Amniotic epithelial cell (primary cell): ENCODE results near the gene DUSP11.
"Not testable (repeated sequence)": the region's sequence is repeated elsewhere in the genome, so short reads cannot be mapped to it uniquely, and the experiment has no call there.

ENCODE experiments used
- DNase-seq: peaks from one replicate; pipeline ENCODE4 v3.0.0-alpha.2; 2010; ENCODE audit warnings: low read depth

The DUSP11 gene

DNA sequence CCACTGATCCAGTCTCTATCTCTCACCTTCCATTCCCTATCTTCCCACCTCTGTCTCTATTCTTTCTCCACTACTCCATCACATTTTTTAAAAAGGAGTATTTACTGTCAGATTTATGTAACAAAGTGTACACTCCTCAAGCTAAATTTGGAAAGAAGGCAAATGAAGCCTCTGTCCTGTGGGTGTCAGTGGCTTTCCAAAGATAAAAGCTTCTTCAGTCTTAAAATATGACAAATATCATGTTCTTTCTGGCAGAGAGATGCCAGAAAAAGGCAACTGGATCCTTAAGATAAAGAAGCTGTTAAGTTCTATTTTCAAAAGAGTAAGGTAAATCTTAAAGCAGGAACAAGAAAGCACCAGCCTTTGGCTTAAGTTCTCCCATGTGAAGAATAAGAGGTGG is 7.1 kb downstream of the DUSP11 start:
- DNase-seq: no peak

DNA sequence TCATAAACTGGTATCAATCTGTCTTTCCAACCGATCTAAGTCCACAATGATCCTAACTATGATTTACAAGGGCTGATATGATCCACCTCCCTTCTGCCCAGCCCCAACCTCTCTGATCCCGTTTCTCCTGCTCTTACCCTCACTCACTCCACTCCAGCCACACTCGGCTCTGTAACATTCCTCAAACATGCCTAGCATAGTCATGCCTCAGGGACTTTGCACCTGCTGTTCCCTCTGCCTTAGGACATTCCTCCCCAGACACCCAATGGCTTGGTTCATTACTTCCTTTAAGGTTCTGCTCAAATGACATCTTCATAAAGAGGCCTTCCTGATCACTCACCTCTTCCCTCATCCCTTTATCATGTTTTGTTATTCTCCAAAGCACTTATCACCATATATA is 9.2 kb downstream of the DUSP11 start:
- DNase-seq: no peak

- no peak for DNase-seq
These were observed 12.9 kb downstream of the DUSP11 start for GRCh38 chr2:73766994-73767393.

- no peak for DNase-seq
These were observed 13.6 kb downstream of the DUSP11 start for GRCh38 chr2:73766349-73766748.

GRCh38 chr2:73764945-73765344 is 15.0 kb downstream of the DUSP11 start:
- no peak for DNase-seq

GRCh38 chr2:73762571-73762970 is 17.3 kb downstream of the DUSP11 start:
- no peak for DNase-seq

- DNase-seq: no peak
These were observed 20.0 kb downstream of the DUSP11 start for GRCh38 chr2:73759904-73760303.

DNA sequence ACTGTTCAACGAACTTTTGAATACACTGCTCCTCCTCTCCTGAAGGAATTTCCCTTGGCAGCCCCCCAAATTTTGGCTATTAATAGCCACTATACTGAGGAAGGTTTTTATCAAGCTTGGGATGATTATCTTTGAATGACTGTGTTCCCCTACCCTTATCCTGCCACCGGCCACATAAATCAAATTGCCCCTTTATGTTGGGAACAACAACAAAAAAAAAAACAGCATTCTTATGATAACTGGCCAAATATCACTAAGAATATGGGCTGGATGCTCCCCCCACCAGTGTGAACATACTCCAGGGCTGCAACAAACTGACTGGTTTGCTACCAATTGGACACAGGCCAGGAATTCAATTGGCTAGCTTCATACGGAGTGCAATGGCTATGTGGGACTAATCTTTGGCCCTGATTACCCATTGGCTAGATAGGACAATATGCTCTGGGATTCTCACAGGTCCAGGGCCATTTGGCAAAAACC is 20.6 kb downstream of the DUSP11 start:
- DNase-seq: no peak

DNA sequence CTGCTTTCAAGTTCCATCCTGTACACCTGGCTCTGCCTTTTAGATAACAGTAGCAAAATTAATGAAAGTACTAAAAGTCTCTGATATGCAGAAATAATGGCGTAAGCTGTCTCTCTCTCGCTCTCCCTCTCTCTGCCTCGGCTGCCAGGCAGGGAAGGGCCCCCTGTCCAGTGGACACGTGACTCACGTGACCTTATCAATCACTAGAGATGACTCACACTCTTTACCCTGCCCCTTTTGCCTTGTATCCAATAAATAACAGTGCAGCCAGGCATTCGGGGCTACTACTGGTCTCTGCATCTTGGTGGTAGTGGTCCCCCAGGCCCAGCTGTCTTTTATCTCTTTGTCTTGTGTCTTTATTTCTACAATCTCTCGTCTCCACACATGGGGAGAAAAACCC is 25.6 kb downstream of the DUSP11 start:
- not testable (repeated sequence) for DNase-seq

DNA sequence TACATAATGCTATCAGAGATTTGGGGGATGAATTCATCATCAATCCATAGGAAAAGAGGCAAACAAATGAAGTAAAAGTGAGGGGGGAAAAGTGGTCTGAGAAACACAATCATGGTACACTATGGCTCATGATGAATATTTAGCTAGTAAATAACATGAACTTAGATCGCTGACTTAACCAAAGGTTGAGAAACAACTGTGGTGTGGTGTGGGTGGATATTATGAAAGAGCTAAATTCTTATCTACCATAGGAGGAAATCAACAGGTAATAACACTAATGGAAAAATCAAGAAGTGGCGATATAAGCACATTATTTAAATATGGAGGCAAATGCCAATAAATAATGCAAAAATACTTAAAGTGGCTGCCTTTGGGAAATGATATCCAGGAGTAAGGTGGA is 30.6 kb downstream of the DUSP11 start:
- peak; percentile 78 for DNase-seq

GRCh38 chr2:73746877-73747208 is 33.1 kb downstream of the DUSP11 start:
- no peak for DNase-seq

DNA sequence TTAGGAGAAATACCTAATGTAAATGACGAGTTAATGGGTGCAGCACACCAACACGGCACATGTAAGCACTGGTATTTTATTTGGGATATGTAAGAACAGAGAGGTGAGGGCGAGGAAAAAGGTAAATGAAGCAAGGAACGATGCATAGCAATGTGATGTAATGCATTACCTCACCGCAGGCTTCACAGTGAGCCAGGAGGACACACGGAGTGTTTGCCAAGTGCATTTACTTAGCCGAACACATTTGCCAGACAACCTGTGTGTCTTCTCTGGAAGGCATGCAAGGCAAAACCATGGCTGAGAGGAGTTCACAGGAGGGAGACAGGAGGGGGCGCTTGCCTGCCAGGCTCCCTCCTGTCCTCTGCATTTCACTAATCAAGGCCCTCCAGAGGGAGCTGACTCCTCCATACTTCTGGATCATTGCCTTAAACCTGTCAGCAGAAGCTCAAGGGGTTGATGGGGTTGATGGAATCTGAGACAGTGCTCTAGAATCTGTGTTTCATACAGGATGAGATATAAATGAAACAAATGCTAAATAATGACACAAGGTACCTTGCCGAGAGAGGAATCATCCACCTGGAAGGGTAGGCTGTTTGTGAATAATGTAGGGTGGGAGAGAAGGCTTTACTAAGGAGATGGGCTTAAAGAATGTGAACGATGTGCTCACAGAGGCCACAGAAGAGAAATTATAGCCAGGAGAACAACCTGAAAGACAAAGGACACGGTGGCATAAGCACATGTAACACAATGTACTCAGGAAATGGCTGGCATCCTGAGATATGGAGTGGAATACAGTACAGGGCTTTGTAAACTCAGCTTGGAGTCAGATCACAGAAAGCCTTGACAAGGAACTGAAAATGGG is 33.7 kb downstream of the DUSP11 start:
- no peak for DNase-seq

DNA sequence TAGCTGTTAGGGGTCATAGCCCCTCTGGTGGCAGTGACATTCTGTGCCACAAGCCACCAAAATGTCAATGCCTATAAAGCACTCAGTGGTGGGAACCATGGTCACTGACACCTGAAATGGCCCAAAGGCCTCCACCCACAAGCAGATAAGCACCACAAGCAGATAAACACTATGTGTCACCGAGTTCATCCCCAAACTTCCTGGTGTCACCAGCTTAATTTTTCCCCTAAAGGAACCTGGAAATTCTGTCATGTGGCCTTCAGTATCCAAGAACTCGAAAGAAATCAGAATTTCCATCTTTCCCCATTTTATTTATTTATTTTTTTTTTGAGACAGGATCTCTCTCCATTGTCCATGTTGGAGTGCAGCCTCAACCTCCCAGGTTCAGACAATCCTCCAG is 39.1 kb downstream of the DUSP11 start:
- no peak for DNase-seq

GRCh38 chr2:73739101-73739500 is 40.8 kb downstream of the DUSP11 start:
- DNase-seq: no peak

- DNase-seq: peak; percentile 98
These were observed 42.8 kb downstream of the DUSP11 start, which contains the start of gene TPRKB for GRCh38 chr2:73736855-73737779. Gene TPRKB (minus strand): TSS chr2:73737345. CDS start chr2:73734569, 2,776 bp downstream.

DNA sequence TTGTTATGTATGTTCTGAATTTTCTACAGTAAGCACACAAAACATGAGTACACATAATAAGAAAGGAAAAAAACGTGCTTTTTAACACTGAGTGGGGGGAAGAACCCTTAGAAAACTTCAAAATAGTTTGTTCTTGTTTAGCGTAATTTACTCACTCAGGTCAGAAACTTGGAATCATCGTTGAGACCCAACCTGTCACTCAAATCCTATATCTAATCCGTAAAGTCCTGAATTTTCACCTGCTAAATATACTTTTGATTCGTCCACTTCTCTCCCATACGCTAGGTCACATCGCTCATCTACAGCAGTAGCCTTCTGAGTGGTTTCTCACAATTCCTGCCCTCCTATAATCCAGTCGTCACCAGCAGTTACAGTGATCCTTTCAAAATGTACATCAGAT is 43.5 kb downstream of the DUSP11 start:
- DNase-seq: no peak

DNA sequence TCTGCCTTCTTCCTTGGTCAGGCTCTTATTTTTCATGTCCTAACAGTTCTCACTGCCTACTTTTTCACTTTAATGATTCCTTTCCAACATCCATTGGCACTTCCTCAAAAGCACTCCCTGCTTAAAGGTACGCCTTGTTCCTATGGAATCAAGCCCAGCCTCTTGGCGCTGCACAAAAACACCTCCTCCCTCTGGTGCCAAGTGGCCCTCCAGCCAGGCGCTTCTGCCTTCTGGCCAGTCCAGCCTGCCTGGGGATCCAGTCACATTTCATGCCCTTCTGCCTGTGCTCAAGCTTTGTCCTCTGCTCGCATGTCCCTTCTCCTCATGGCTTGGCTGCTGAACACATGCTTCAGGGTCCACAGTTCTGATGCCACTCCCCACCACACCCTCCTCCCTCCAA is 49.1 kb downstream of the DUSP11 start:
- DNase-seq: no peak

GRCh38 chr2:73728711-73729110 is 51.2 kb downstream of the DUSP11 start:
- no peak for DNase-seq

DNA sequence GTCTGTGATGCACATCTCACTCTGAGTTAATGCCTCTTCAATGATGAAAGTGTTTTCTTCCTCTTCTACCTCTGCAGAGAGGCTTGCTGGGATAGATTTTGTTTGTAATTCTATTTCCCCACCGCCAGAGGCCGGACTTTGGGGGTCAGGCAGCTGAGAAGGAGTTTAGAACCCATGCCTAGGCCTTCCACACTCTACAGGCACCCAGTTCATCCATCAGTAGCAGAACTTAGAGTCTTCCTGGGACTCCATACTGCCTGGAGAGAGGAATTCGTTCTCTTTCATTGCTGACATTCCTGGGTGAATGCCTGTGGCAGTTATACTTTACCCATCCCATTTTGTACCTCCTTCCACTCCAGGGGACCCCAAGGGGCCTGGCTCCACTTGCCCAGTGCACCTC is 51.9 kb downstream of the DUSP11 start:
- DNase-seq: no peak

DNA sequence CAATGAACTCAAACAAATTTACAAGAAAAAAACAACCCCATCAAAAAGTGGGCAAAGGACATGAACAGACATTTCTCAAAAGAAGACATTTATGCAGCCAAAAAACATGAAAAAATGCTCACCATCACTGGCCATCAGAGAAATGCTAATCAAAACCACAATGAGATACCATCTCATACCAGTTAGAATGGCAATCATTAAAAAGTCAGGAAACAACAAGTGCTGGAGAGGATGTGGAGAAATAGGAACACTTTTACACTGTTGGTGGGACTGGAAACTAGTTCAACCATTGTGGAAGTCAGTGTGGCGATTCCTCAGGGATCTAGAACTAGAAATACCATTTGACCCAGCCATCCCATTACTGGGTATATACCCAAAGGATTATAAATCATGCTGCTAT is 53.2 kb downstream of the DUSP11 start:
- DNase-seq: not testable (repeated sequence)

- no peak for DNase-seq
These were observed 60.9 kb downstream of the DUSP11 start for GRCh38 chr2:73718851-73719621.

GRCh38 chr2:73718421-73718820 is 61.5 kb downstream of the DUSP11 start:
- DNase-seq: no peak
